ENCODE data around the gene HSPA6. TPM values are rescaled to one million over a fixed set of nuclear protein-coding genes. Genes with fewer than 3 reads are reported as not detected.

The HSPA6 gene
- polyA plus RNA-seq, 1 donor (not counting 4 experiments of a cell fraction or from before 2014, with no cell fraction given) = 0.26 TPM

- H3K4me3 ChIP-seq (ENCODE audit: control insufficient read depth in 2 of 3, extremely low read depth in 1 of 3, insufficient read depth in 2 of 3, low read depth in 1 of 3, low read length in 3 of 3) = no peak overlapping the region
- no peaks in the 10 kb centered on the region for H3K36me3 ChIP-seq (ENCODE audit: control insufficient read depth in 2 of 2, extremely low read depth in 1 of 2, insufficient read depth in 2 of 2, low read length in 2 of 2)
- TF ChIP-seq CTCF (optimal IDR thresholded peaks at IDR 0.05 in 1 of 3, IDR thresholded peaks at IDR 0.05 in 1 of 3, conservative IDR thresholded peaks at IDR 0.05 in 1 of 3; ENCODE audit: extremely low read depth in 1 of 3, insufficient read depth in 2 of 3, low read length in 3 of 3) (no peak), EZH2 (IDR thresholded peaks at IDR 0.05; ENCODE audit: low read length) (no peak)
- no peaks in the 10 kb centered on the region for H3K27me3 ChIP-seq (ENCODE audit: control insufficient read depth, extremely low read depth, insufficient read depth, low read length)
- no peak for FAIRE-seq
- H2AFZ ChIP-seq (ENCODE audit: control insufficient read depth, low read length) = no peak overlapping the region
- no peaks in the 10 kb centered on the region for H3K79me2 ChIP-seq (ENCODE audit: control insufficient read depth, insufficient read depth, low read length)
- H3K9me1 ChIP-seq (ENCODE audit: control insufficient read depth, extremely low read depth, insufficient read depth, low read length) = no peaks in the 10 kb centered on the region
- dilution Hi-C loops (cut with MboI; ENCODE audit: extremely low pct_ligation_motif_present, low sequenced_read_pairs) = no loop called here
- DNase-seq (ENCODE audit: low read depth, low spot score) = no peak
- H3K4me2 ChIP-seq (ENCODE audit: control insufficient read depth, extremely low read depth, insufficient read depth, low read depth, low read length) = no peak overlapping the region
- H3K9me3 ChIP-seq (ENCODE audit: control insufficient read depth, low read depth, low read length) = no peaks in the 10 kb centered on the region
- no peak overlapping the region for H3K27ac ChIP-seq (ENCODE audit: control insufficient read depth, insufficient read depth, low read length)
- H3K4me1 ChIP-seq (ENCODE audit: control insufficient read depth, extremely low read depth, insufficient read depth, low read length) = no peaks in the 10 kb centered on the region
- H3K9ac ChIP-seq (ENCODE audit: control insufficient read depth, extremely low read depth, insufficient read depth, low read length) = no peak overlapping the region
- no peaks in the 10 kb centered on the region for H4K20me1 ChIP-seq (ENCODE audit: control insufficient read depth, extremely low read depth, insufficient read depth, low read length)
These were observed 17.8 kb upstream of the HSPA6 start for GRCh38 chr1:161506336-161507223.

- no peak for DNase-seq (ENCODE audit: low read depth, low spot score)
- Histone ChIP-seq H3K36me3 (ENCODE audit: control insufficient read depth in 2 of 2, extremely low read depth in 1 of 2, insufficient read depth in 2 of 2, low read length in 2 of 2) (no peaks in the 10 kb centered on the region), H3K4me1 (ENCODE audit: control insufficient read depth, extremely low read depth, insufficient read depth, low read length) (no peaks in the 10 kb centered on the region), H3K27me3 (ENCODE audit: control insufficient read depth, extremely low read depth, insufficient read depth, low read length) (no peaks in the 10 kb centered on the region), H3K9me3 (ENCODE audit: control insufficient read depth, low read depth, low read length) (no peaks in the 10 kb centered on the region), H3K9ac (ENCODE audit: control insufficient read depth, extremely low read depth, insufficient read depth, low read length) (no peak overlapping the region), H3K79me2 (ENCODE audit: control insufficient read depth, insufficient read depth, low read length) (no peaks in the 10 kb centered on the region), H3K9me1 (ENCODE audit: control insufficient read depth, extremely low read depth, insufficient read depth, low read length) (no peaks in the 10 kb centered on the region), H3K4me2 (ENCODE audit: control insufficient read depth, extremely low read depth, insufficient read depth, low read depth, low read length) (no peak overlapping the region), H4K20me1 (ENCODE audit: control insufficient read depth, extremely low read depth, insufficient read depth, low read length) (no peaks in the 10 kb centered on the region), H3K27ac (ENCODE audit: control insufficient read depth, insufficient read depth, low read length) (no peak overlapping the region), H3K4me3 (ENCODE audit: control insufficient read depth in 2 of 3, extremely low read depth in 1 of 3, insufficient read depth in 2 of 3, low read depth in 1 of 3, low read length in 3 of 3) (no peak overlapping the region), H2AFZ (ENCODE audit: control insufficient read depth, low read length) (no peak overlapping the region)
- dilution Hi-C loops (cut with MboI; ENCODE audit: extremely low pct_ligation_motif_present, low sequenced_read_pairs) = no loop called here
- TF ChIP-seq CTCF (optimal IDR thresholded peaks at IDR 0.05 in 1 of 3, IDR thresholded peaks at IDR 0.05 in 1 of 3, conservative IDR thresholded peaks at IDR 0.05 in 1 of 3; ENCODE audit: extremely low read depth in 1 of 3, insufficient read depth in 2 of 3, low read length in 3 of 3) = no peak
- TF ChIP-seq EZH2 (IDR thresholded peaks at IDR 0.05; ENCODE audit: low read length) = no peak
- FAIRE-seq = no peak
These were observed 13.9 kb upstream of the HSPA6 start for GRCh38 chr1:161510477-161510876.
